ENCODE measurements around the gene LRP8.

GRCh38 chr1:53330819-53331218 is 2.9 kb upstream of the LRP8 start:
- TF ChIP-seq CTCF (IDR thresholded peaks at IDR 0.05 in 8 of 11, conservative IDR thresholded peaks at IDR 0.05 in 3 of 11) (no peak), POLR2AphosphoS5 (IDR thresholded peaks at IDR 0.05) (no peak), POLR2A (IDR thresholded peaks at IDR 0.05) (no peak)

Measured in spleen (tissue), 7 donors.